ENCODE data around the gene GPATCH4. TPM values are rescaled to one million over a fixed set of nuclear protein-coding genes. Genes with fewer than 3 reads are reported as not detected.

The GPATCH4 gene
- total RNA-seq, 1 experiment from 2014 or later: 39.4 TPM

DNA sequence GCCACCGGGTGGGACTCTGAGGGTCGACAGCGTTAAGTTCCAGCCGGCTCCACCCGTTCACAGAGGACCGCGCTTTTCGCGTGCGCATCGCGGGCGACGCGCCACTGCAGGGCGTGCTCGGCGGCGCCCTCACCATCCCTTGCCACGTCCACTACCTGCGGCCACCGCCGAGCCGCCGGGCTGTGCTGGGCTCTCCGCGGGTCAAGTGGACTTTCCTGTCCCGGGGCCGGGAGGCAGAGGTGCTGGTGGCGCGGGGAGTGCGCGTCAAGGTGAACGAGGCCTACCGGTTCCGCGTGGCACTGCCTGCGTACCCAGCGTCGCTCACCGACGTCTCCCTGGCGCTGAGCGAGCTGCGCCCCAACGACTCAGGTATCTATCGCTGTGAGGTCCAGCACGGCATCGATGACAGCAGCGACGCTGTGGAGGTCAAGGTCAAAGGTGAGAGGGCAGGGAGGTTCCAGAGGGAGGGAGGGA is 45.5 kb upstream of the GPATCH4 start:
- RAD21 ChIA-PET (ENCODE audit: low non-redundant PET in 1 of 2, low total read pairs in 2 of 2, uncharacterized antibody in 2 of 2, unreplicated experiment in 2 of 2): no interaction called here
- TF ChIP-seq CBX3 (IDR thresholded peaks at IDR 0.05; ENCODE audit: low read depth) (no peak), SP1 (IDR thresholded peaks at IDR 0.05; ENCODE audit: low read depth) (no peak), EGR1 (IDR thresholded peaks at IDR 0.05; ENCODE audit: low read depth) (no peak), EZH2 (IDR thresholded peaks at IDR 0.05) (no peak)
- TF ChIP-seq, protein P1, sequence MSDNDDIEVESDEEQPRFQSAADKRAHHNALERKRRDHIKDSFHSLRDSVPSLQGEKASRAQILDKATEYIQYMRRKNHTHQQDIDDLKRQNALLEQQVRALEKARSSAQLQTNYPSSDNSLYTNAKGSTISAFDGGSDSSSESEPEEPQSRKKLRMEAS (IDR thresholded peaks at IDR 0.05): no peak
- TF ChIP-seq, protein P2, sequence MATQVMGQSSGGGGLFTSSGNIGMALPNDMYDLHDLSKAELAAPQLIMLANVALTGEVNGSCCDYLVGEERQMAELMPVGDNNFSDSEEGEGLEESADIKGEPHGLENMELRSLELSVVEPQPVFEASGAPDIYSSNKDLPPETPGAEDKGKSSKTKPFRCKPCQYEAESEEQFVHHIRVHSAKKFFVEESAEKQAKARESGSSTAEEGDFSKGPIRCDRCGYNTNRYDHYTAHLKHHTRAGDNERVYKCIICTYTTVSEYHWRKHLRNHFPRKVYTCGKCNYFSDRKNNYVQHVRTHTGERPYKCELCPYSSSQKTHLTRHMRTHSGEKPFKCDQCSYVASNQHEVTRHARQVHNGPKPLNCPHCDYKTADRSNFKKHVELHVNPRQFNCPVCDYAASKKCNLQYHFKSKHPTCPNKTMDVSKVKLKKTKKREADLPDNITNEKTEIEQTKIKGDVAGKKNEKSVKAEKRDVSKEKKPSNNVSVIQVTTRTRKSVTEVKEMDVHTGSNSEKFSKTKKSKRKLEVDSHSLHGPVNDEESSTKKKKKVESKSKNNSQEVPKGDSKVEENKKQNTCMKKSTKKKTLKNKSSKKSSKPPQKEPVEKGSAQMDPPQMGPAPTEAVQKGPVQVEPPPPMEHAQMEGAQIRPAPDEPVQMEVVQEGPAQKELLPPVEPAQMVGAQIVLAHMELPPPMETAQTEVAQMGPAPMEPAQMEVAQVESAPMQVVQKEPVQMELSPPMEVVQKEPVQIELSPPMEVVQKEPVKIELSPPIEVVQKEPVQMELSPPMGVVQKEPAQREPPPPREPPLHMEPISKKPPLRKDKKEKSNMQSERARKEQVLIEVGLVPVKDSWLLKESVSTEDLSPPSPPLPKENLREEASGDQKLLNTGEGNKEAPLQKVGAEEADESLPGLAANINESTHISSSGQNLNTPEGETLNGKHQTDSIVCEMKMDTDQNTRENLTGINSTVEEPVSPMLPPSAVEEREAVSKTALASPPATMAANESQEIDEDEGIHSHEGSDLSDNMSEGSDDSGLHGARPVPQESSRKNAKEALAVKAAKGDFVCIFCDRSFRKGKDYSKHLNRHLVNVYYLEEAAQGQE (IDR thresholded peaks at IDR 0.05; ENCODE audit: low read depth): no peak
- TF ChIP-seq, protein P3, sequence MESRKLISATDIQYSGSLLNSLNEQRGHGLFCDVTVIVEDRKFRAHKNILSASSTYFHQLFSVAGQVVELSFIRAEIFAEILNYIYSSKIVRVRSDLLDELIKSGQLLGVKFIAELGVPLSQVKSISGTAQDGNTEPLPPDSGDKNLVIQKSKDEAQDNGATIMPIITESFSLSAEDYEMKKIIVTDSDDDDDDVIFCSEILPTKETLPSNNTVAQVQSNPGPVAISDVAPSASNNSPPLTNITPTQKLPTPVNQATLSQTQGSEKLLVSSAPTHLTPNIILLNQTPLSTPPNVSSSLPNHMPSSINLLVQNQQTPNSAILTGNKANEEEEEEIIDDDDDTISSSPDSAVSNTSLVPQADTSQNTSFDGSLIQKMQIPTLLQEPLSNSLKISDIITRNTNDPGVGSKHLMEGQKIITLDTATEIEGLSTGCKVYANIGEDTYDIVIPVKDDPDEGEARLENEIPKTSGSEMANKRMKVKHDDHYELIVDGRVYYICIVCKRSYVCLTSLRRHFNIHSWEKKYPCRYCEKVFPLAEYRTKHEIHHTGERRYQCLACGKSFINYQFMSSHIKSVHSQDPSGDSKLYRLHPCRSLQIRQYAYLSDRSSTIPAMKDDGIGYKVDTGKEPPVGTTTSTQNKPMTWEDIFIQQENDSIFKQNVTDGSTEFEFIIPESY (IDR thresholded peaks at IDR 0.05; ENCODE audit: extremely low read depth, insufficient replicate concordance, low read length): no peak

More for the DNA sequence above, 45.5 kb upstream of the GPATCH4 start:
- no peak for ATAC-seq
- peaks cover 43 to 79% of the 10 kb centered on the region in 2 experiments for H3K36me3 ChIP-seq (ENCODE audit: control insufficient read depth in 1 of 2, insufficient read depth in 2 of 2, low read length in 2 of 2)
- intact Hi-C loops (cut with micrococcal nuclease): no loop called here
- ChIA-PET POLR2A (no interaction called here), CTCF (no interaction called here)
- H3K79me2 ChIP-seq (ENCODE audit: insufficient read depth, low read length): peaks cover 39% of the 10 kb centered on the region
- DNase-seq (ENCODE audit: low read depth, low spot score): no peak
- no peaks in the 10 kb centered on the region for H3K9me2 ChIP-seq (ENCODE audit: insufficient read depth)
- no TSS peak for BruUV-seq (replicated peaks)
- H3K4me3 ChIP-seq (replicated peaks in 1 of 2; ENCODE audit: low read depth in 1 of 2, low read length in 2 of 2): no peak overlapping the region
- no peak overlapping the region for H2AFZ ChIP-seq (ENCODE audit: low read depth, low read length, poor library complexity, severe bottlenecking)
- no peak overlapping the region for H3K4me2 ChIP-seq (ENCODE audit: low read length)
- no peaks in the 10 kb centered on the region for H3K27me3 ChIP-seq (ENCODE audit: insufficient read depth, low read length)
- H3K9me3 ChIP-seq (ENCODE audit: control insufficient read depth in 1 of 2, insufficient read depth in 1 of 2, low read depth in 1 of 2, low read length in 2 of 2): no peaks in the 10 kb centered on the region
- H3K27ac ChIP-seq (ENCODE audit: low read depth, low read length): no peak overlapping the region
- no peak overlapping the region for H3K9ac ChIP-seq (ENCODE audit: low read length)
- H3K4me1 ChIP-seq (ENCODE audit: control insufficient read depth in 1 of 2, insufficient read depth in 2 of 2, low read length in 2 of 2): no peaks in the 10 kb centered on the region
- no peaks in the 10 kb centered on the region for H4K20me1 ChIP-seq (ENCODE audit: insufficient read depth)

Data from HCT116 (cell line).